PFSK-1 (cell line): Measurements from ENCODE around the gene ASCC3.

Source experiments
- POLR2AphosphoS5 ChIP-seq: IDR thresholded peaks from 2 replicates; pipeline ENCODE4 v1.6.1; 2012; ENCODE audit warnings: low read depth, mild to moderate bottlenecking, control low read depth, low read length, moderate library complexity
- SIN3A ChIP-seq: IDR thresholded peaks from 2 replicates; pipeline ENCODE4 v1.6.1; 2012; ENCODE audit warnings: mild to moderate bottlenecking, low read length, moderate library complexity, borderline replicate concordance; ENCODE audit not compliant: insufficient read depth

GRCh38 chr6:100463630-100464161 is 417.4 kb downstream of the ASCC3 start:
- TF ChIP-seq SIN3A (no peak), POLR2AphosphoS5 (no peak)
